Activated CD4-positive, alpha-beta T cell treated with anti-CD3 and anti-CD28 coated beads, Interleukin-2, amount 10 ng/mL, durations not matched to agents 7 days and 5 days (primary cell): Measurements from ENCODE around the gene RSPH6A. TPM values are rescaled to one million over a fixed set of nuclear protein-coding genes. Genes with fewer than 3 reads are reported as not detected.

Experiments
- CTCF ChIA-PET: fragments of 350-600 bp; sonication (Branson Sonifier 250); formaldehyde crosslinking; loops from one replicate; lab custom pipeline; 2021; ENCODE audit warnings: antibody characterized with exemption; lab: Charles Lee
- POLR2A ChIA-PET: fragments of 350-600 bp; sonication (Branson Sonifier 250); formaldehyde crosslinking; loops from one replicate; lab custom pipeline; 2021; ENCODE audit warnings: antibody characterized with exemption; lab: Charles Lee
- DNase-seq: peaks from one replicate; pipeline ENCODE4 v3.0.0-alpha.2; 2020
- H3K27ac Mint-ChIP-seq: one replicate; pipeline ENCODE4 v1.8.0; 2021; ENCODE audit warnings: mild to moderate bottlenecking, moderate library complexity, mixed read lengths
- H3K27me3 Mint-ChIP-seq: one replicate; pipeline ENCODE4 v1.8.0; 2021; ENCODE audit warnings: mixed read lengths
- H3K36me3 Mint-ChIP-seq: one replicate; pipeline ENCODE4 v1.8.0; 2021; ENCODE audit warnings: low read depth, mixed read lengths
- H3K4me1 Mint-ChIP-seq: one replicate; pipeline ENCODE4 v1.8.0; 2021; ENCODE audit warnings: mixed read lengths
- H3K4me3 Mint-ChIP-seq: one replicate; pipeline ENCODE4 v1.8.0; 2021; ENCODE audit warnings: mild to moderate bottlenecking, moderate library complexity, mixed read lengths
- H3K9me3 Mint-ChIP-seq: one replicate; pipeline ENCODE4 v1.8.0; 2021; ENCODE audit warnings: mixed read lengths
- total RNA-seq, 2 experiments: library from RNA; stranded (reverse); gene quantifications; one replicate each; pipeline ENCODE4 v1.2.3, GENCODE V29; 2021

RSPH6A gene
- total RNA-seq: under 1 TPM; 0.42 to 0.57 TPM

DNA sequence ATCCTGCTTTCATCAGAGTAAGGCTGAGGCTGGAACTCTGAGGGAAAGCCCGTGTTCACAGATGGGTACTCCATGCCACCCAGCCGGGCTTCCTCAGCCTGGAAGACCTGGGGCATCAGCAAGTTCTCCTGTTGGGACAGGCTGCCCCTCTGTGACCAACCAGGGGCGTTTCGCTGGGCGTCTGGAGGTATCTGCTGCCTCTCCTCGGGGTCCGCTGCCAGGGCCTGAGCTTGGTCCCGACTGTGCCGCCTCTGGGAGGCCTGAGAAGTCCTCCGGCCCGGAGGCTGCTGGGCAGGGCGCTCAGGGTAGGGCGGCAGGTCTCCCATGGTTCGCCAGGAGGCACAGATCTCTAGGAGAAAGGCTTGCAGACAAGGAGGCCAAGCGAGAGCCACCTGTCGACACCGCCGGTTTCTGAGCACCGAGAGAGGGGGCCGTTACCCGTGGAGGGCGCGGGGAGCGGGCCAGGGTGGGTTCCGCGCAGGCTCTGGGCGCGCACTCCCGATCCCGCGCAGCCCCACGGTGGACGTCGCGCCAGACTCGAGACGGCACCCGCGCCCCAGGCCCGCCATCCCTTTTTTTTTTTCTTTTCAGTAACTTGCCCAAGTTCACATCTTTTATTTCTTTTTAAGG, at the start of gene RSPH6A:
TSS of gene RSPH6A (minus strand) at position 458 of the 630 bp plus-strand sequence. CDS start at position 326, 132 bp downstream.
- H3K36me3 Mint-ChIP-seq: no peaks in the 10 kb centered on the region
- no peak within 1 kb of the TSS for H3K27ac Mint-ChIP-seq
- H3K27me3 Mint-ChIP-seq: no peaks in the 10 kb centered on the region
- H3K4me3 Mint-ChIP-seq: no peak within 1 kb of the TSS
- no peaks in the 10 kb centered on the region for H3K9me3 Mint-ChIP-seq
- ChIA-PET POLR2A (no interaction called here), CTCF (no interaction called here)
- DNase-seq: no peak
- peaks cover 11% of the 10 kb centered on the region for H3K4me1 Mint-ChIP-seq

DNA sequence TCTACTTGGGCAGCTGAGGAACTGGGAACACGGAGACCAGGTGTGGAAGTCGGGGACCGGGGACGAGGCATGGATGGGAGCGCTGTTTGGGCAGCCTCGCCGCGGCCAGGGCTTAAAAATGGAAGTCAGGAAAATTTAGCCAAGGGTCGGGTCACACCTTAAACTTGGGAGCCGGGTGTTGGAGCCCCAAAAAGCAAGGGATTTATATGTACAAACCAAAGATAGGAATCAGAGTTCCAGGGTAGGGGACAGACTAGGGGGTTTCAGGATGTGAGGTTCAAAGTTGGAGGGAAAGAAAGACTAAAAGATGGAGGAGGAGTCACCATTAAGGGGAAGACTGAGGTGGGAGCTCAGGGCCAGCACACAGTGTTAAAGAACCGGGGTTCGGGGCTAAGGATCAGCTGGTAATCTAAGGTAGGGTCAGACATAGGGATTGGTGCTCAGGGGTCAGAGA, 49.5 kb upstream of the RSPH6A start:
- ChIA-PET POLR2A (no interaction called here), CTCF (interaction anchor here (1.0 to 6.7 kb wide), 12 partner anchors 11 to 840 kb away, joined by 3 to 58 read pairs (median 3); partner anchors contain the start of genes IRF2BP1, QPCTL and SNRPD2)
- Mint-ChIP-seq H3K27me3 (peaks cover 30% of the 10 kb centered on the region), H3K9me3 (no peaks in the 10 kb centered on the region), H3K36me3 (peaks cover 10% of the 10 kb centered on the region), H3K4me1 (peaks cover 29% of the 10 kb centered on the region), H3K27ac (peak overlapping the region; percentile 72), H3K4me3 (peak overlapping the region; percentile 33)
- no peak for DNase-seq

DNA sequence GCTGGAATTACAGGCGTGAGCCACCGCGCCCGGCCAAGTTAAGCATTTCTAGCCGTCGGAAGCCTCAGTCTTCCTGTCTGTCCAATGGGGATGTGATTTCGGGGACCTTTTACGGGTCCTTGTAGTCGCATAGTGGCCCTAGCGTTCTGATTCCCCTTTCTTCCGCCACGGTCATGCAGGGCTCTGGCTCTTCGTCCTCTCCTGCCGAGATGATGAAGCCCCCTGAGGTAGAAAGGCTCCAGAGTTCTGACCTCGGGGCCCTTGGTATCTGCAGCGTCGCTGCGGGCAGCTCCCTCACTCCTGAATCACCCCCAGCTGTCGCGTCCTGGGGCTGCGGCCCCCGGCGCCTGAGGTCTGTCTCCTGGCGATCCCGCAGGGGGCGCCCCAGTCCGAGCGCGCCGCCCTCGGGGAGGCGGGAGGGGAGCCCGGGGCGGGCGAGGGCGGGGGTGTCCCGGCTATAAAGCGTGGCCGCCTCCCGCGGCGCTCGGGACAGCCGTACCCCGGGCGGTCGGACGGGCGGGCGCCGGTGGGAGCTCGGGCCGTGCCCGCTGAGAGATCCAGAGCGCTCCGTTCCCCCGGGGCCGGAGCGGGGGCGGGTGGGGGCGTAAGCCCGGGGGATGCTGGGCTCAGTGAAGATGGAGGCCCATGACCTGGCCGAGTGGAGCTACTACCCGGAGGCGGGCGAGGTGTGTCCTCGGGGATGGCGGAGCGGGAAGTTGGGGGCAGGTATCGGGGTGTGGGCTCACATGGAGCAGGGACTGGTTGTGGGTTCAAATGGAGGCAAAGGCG, 48.9 kb upstream of the RSPH6A start, which contains the start of gene FOXA3:
TSS of gene FOXA3 (plus strand) at position 487 of the 789 bp plus-strand sequence. CDS start at position 618, 131 bp downstream.
- Mint-ChIP-seq H3K4me1 (peaks cover 29% of the 10 kb centered on the region), H3K36me3 (peaks cover 11% of the 10 kb centered on the region), H3K4me3 (peak within 1 kb of the TSS; percentile 93), H3K27ac (peak within 1 kb of the TSS; percentile 95), H3K9me3 (no peaks in the 10 kb centered on the region), H3K27me3 (peaks cover 30% of the 10 kb centered on the region)
- ChIA-PET CTCF (interaction anchor here (0.9 to 6.7 kb wide), 22 partner anchors 9 to 840 kb away, joined by 3 to 58 read pairs (median 3); partner anchors contain the start of genes GIPR, IRF2BP1, MYPOP and QPCTL), POLR2A (interaction anchor here (0.6 to 0.7 kb wide), 3 partner anchors 22 to 924 kb away, joined by 3 read pairs; partner anchors contain the start of genes IRF2BP1 and SLC1A5)
- peak; percentile 52 for DNase-seq

DNA sequence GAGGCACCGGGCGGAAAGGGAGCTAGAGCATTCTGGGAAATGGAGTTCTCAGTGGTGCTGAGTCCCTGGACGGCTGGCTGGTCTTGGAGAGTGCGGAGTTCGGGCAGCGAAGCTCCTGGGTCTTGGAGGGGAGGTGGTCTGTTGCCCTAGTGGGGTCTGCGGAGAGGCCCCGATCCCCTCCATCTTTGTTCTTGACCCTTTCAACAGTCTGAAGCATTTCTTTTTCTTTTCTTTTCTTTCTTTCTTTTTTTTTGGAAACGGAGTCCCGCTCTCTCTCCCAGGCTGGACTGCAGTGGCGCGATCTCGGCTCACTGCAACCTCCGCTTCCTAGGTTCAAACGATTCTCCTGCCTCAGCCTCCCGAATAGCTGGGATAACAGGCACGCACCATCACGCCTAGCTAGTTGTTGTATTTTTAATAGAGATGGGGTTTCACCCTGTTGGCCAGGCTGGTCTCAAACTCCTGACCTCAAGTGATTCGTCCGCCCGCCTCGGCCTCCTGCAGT, 48.3 kb upstream of the RSPH6A start:
- H3K4me1 Mint-ChIP-seq: peaks cover 31% of the 10 kb centered on the region
- H3K27ac Mint-ChIP-seq: peak overlapping the region; percentile 95
- H3K27me3 Mint-ChIP-seq: peaks cover 29% of the 10 kb centered on the region
- no peak for DNase-seq
- peak overlapping the region; percentile 93 for H3K4me3 Mint-ChIP-seq
- H3K36me3 Mint-ChIP-seq: peaks cover 11% of the 10 kb centered on the region
- ChIA-PET POLR2A (interaction anchor here (0.6 to 0.7 kb wide), 3 partner anchors 23 to 925 kb away, joined by 3 read pairs; partner anchors contain the start of genes IRF2BP1 and SLC1A5), CTCF (interaction anchor here (0.8 to 6.7 kb wide), 20 partner anchors 8 to 841 kb away, joined by 3 to 58 read pairs (median 3); partner anchors contain the start of genes GIPR, IRF2BP1, MYPOP and QPCTL)
- H3K9me3 Mint-ChIP-seq: no peaks in the 10 kb centered on the region

DNA sequence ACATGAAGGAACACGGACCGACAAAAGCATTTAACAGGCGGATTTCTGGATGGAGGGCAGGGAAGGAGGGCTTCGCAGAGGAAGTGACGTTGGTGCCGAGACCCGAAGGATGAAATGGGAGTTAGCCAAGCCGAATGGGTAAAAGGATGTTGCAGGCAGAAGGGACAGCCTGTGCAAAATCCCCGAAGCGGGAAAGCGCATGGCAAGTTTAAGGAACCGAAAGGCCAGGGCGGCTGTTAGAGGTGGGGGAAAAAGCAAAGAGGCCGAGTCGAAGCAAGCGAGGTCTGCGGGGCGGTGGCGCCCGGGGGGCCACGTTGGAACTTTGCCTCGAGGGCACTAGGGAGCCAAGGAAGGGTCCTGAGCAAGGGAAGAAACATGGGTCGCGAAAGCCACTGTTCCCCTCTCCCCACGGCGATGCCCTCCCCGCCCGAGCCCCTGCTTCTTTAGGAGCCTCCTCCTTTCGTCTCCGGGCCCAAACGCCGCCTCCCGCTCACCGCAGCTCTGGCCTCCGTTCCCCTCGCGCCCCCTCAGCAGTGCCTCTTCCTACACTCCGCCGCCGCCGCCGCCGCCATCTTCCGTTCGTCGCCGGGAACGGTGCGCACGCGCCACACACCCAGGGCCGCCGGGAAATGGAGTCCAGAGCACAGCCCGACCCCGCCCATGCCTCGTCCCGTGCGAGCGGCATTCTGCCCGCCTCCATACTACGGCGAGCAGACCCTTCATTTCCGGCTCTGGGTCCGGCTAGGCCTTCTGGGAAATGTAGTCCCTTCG, 47.6 kb upstream of the RSPH6A start, which contains the start of gene SYMPK:
TSS of gene SYMPK (minus strand) at position 584 of the 771 bp plus-strand sequence. CDS start 8,652 bp downstream, outside the sequence.
- Mint-ChIP-seq H3K4me1 (peaks cover 34% of the 10 kb centered on the region), H3K4me3 (peak within 1 kb of the TSS; percentile 93), H3K27ac (peak within 1 kb of the TSS; percentile 95), H3K27me3 (peaks cover 29% of the 10 kb centered on the region), H3K36me3 (peaks cover 14% of the 10 kb centered on the region), H3K9me3 (no peaks in the 10 kb centered on the region)
- POLR2A ChIA-PET: interaction anchor here (0.6 kb wide), 3 partner anchors 23 to 926 kb away, joined by 3 to 7 read pairs (median 3); partner anchors contain the start of genes IRF2BP1 and SLC1A5
- DNase-seq: peak; percentile 99
- CTCF ChIA-PET: interaction anchor here (0.8 to 6.7 kb wide), 13 partner anchors 7 to 195 kb away, joined by 3 to 58 read pairs (median 4); partner anchors contain the start of genes GIPR, IRF2BP1 and MYPOP

- Mint-ChIP-seq H3K27ac (peak overlapping the region; percentile 95), H3K9me3 (no peaks in the 10 kb centered on the region), H3K36me3 (peaks cover 14% of the 10 kb centered on the region), H3K27me3 (peaks cover 29% of the 10 kb centered on the region), H3K4me3 (peak overlapping the region; percentile 93), H3K4me1 (peaks cover 34% of the 10 kb centered on the region)
- ChIA-PET POLR2A (interaction anchor here (0.6 kb wide), 1 partner anchor 93 kb away, joined by 7 read pairs; no protein-coding TSS in a partner anchor), CTCF (interaction anchor here (6.7 kb wide), 1 partner anchor 21 kb away, joined by 58 read pairs; the partner anchor contains the start of gene IRF2BP1)
- DNase-seq: no peak
Measured at GRCh38 chr19:45862271-45862563, 47.1 kb upstream of the RSPH6A start.

- ChIA-PET CTCF (interaction anchor here (1.0 to 1.7 kb wide), 2 partner anchors 43 to 89 kb away, joined by 3 to 9 read pairs; no protein-coding TSS in a partner anchor), POLR2A (interaction anchor here (0.7 kb wide), 1 partner anchor 142 kb away, joined by 5 read pairs; no protein-coding TSS in a partner anchor)
- H3K36me3 Mint-ChIP-seq: peaks cover 14% of the 10 kb centered on the region
- H3K27ac Mint-ChIP-seq: peak overlapping the region; percentile 60
- peaks cover 34% of the 10 kb centered on the region for H3K4me1 Mint-ChIP-seq
- DNase-seq: no peak
- no peaks in the 10 kb centered on the region for H3K9me3 Mint-ChIP-seq
- peaks cover 23% of the 10 kb centered on the region for H3K27me3 Mint-ChIP-seq
- H3K4me3 Mint-ChIP-seq: peak overlapping the region; percentile 38
Measured at GRCh38 chr19:45860359-45861259, 45.5 kb upstream of the RSPH6A start.

GRCh38 chr19:45854167-45854778, 39.2 kb upstream of the RSPH6A start:
- H3K4me3 Mint-ChIP-seq: no peak overlapping the region
- POLR2A ChIA-PET: no interaction called here
- no peaks in the 10 kb centered on the region for H3K27me3 Mint-ChIP-seq
- no peaks in the 10 kb centered on the region for H3K9me3 Mint-ChIP-seq
- peaks cover 5% of the 10 kb centered on the region for H3K4me1 Mint-ChIP-seq
- H3K27ac Mint-ChIP-seq: no peak overlapping the region
- peaks cover 28% of the 10 kb centered on the region for H3K36me3 Mint-ChIP-seq
- CTCF ChIA-PET: interaction anchor here (1.4 to 1.9 kb wide), 2 partner anchors 9 kb away, joined by 3 to 4 read pairs; partner anchors contain the start of gene SYMPK
- DNase-seq: no peak

DNA sequence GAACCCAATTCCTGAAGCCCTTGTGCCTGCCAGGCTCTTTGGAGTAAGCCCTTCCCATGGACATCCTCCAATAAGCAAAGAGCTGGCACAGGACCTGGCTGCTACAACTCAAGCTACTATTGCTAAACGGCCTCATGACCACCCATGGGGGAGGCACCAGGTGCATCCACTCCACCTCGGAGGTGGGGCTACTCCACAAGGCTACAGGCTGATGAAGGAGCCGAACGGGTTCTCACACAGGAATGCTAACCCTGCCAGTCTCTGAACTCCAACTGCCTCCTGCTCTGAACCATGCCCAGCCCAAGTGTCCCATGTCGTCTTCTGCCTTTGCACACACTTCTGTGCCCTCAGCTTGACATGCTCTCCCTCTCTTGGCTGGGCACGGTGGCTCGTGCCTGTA, 37.9 kb upstream of the RSPH6A start:
- no peaks in the 10 kb centered on the region for H3K9me3 Mint-ChIP-seq
- no peak for DNase-seq
- H3K4me1 Mint-ChIP-seq: no peaks in the 10 kb centered on the region
- H3K27ac Mint-ChIP-seq: no peak overlapping the region
- H3K36me3 Mint-ChIP-seq: peaks cover 28% of the 10 kb centered on the region
- POLR2A ChIA-PET: no interaction called here
- H3K4me3 Mint-ChIP-seq: no peak overlapping the region
- no peaks in the 10 kb centered on the region for H3K27me3 Mint-ChIP-seq
- CTCF ChIA-PET: interaction anchor here (1.3 to 1.9 kb wide), 2 partner anchors 11 to 36 kb away, joined by 4 to 5 read pairs; no protein-coding TSS in a partner anchor

- peaks cover 36% of the 10 kb centered on the region for H3K36me3 Mint-ChIP-seq
- POLR2A ChIA-PET: no interaction called here
- CTCF ChIA-PET: interaction anchor here (1.3 to 1.9 kb wide), 3 partner anchors 11 to 35 kb away, joined by 3 to 5 read pairs (median 4); no protein-coding TSS in a partner anchor
Measured at GRCh38 chr19:45852145-45852750, 37.1 kb upstream of the RSPH6A start.

More at GRCh38 chr19:45852145-45852750, 37.1 kb upstream of the RSPH6A start:
- no peak overlapping the region for H3K27ac Mint-ChIP-seq
- no peak overlapping the region for H3K4me3 Mint-ChIP-seq
- no peaks in the 10 kb centered on the region for H3K9me3 Mint-ChIP-seq
- no peaks in the 10 kb centered on the region for H3K27me3 Mint-ChIP-seq
- no peaks in the 10 kb centered on the region for H3K4me1 Mint-ChIP-seq
- no peak for DNase-seq
